ENCODE data around the gene ZP2. TPM values are rescaled to one million over a fixed set of nuclear protein-coding genes. Genes with fewer than 3 reads are reported as not detected.
"Not testable (repeated sequence)": the region's sequence is repeated elsewhere in the genome, so short reads cannot be mapped to it uniquely, and the experiment has no call there.

The ZP2 gene
- total RNA-seq, 2 experiments from 2014 or later, result not detected

GRCh38 chr16:21197112-21197511 lies 14.3 kb downstream of the ZP2 start:
- no TSS peak for BruUV-seq (replicated peaks)
- ChIA-PET POLR2A (interaction anchor here (1.1 kb wide), 1 partner anchor 36 kb away, joined by 3 read pairs; no protein-coding TSS in a partner anchor), CTCF (ENCODE audit: unreplicated experiment) (no interaction called here)
- Histone ChIP-seq H4K20me1 (ENCODE audit: insufficient read depth, low read length) (no peaks in the 10 kb centered on the region), H3K9me2 (ENCODE audit: insufficient read depth, low read length) (no peaks in the 10 kb centered on the region), H3K36me3 (ENCODE audit: insufficient read depth, low read length) (no peaks in the 10 kb centered on the region), H3K4me1 (ENCODE audit: insufficient read depth, low read length, poor library complexity, severe bottlenecking) (no peaks in the 10 kb centered on the region), H2AFZ (ENCODE audit: low read length) (no peak overlapping the region), H3K4me3 (ENCODE audit: low read depth, low read length, poor library complexity, severe bottlenecking) (no peak overlapping the region), H3K9me3 (ENCODE audit: low read length) (no peaks in the 10 kb centered on the region), H3K4me2 (ENCODE audit: low read length) (no peak overlapping the region), H3K79me2 (ENCODE audit: insufficient read depth, low read depth, low read length) (no peaks in the 10 kb centered on the region), H3K27ac (ENCODE audit: low read depth, low read length, poor library complexity, severe bottlenecking) (no peak overlapping the region)
- no peak for DNase-seq (ENCODE audit: low spot score)
- intact Hi-C loops (cut with micrococcal nuclease; ENCODE audit: unreplicated experiment), result no loop called here
- TF ChIP-seq CTCF (conservative IDR thresholded peaks at IDR 0.05; ENCODE audit: low read length), result no peak
- TF ChIP-seq EZH2phosphoT487 (IDR thresholded peaks at IDR 0.05; ENCODE audit: borderline replicate concordance, low read depth, low read length), result no peak

- POLR2A ChIA-PET; intact Hi-C loops (cut with micrococcal nuclease; ENCODE audit: unreplicated experiment); H3K9me3 ChIP-seq (ENCODE audit: low read length); H4K20me1 ChIP-seq (ENCODE audit: insufficient read depth, low read length); H3K4me3 ChIP-seq (ENCODE audit: low read depth, low read length, poor library complexity, severe bottlenecking); DNase-seq (ENCODE audit: low spot score); H2AFZ ChIP-seq (ENCODE audit: low read length); H3K4me2 ChIP-seq (ENCODE audit: low read length); H3K4me1 ChIP-seq (ENCODE audit: insufficient read depth, low read length, poor library complexity, severe bottlenecking); H3K36me3 ChIP-seq (ENCODE audit: insufficient read depth, low read length); H3K27ac ChIP-seq (ENCODE audit: low read depth, low read length, poor library complexity, severe bottlenecking); BruUV-seq (replicated peaks); CTCF ChIA-PET (ENCODE audit: unreplicated experiment); H3K9me2 ChIP-seq (ENCODE audit: insufficient read depth, low read length); H3K79me2 ChIP-seq (ENCODE audit: insufficient read depth, low read depth, low read length): not testable (repeated sequence)
Observed at GRCh38 chr16:21195330-21195729, 16.0 kb downstream of the ZP2 start.

GRCh38 chr16:21194771-21195301 lies 16.5 kb downstream of the ZP2 start:
- ChIA-PET POLR2A (no interaction called here), CTCF (ENCODE audit: unreplicated experiment) (no interaction called here)
- Histone ChIP-seq H3K4me1 (ENCODE audit: insufficient read depth, low read length, poor library complexity, severe bottlenecking) (no peaks in the 10 kb centered on the region), H4K20me1 (ENCODE audit: insufficient read depth, low read length) (no peaks in the 10 kb centered on the region), H2AFZ (ENCODE audit: low read length) (no peak overlapping the region), H3K36me3 (ENCODE audit: insufficient read depth, low read length) (no peaks in the 10 kb centered on the region), H3K4me2 (ENCODE audit: low read length) (no peak overlapping the region), H3K9me3 (ENCODE audit: low read length) (no peaks in the 10 kb centered on the region), H3K9me2 (ENCODE audit: insufficient read depth, low read length) (no peaks in the 10 kb centered on the region), H3K4me3 (ENCODE audit: low read depth, low read length, poor library complexity, severe bottlenecking) (no peak overlapping the region), H3K79me2 (ENCODE audit: insufficient read depth, low read depth, low read length) (no peaks in the 10 kb centered on the region), H3K27ac (ENCODE audit: low read depth, low read length, poor library complexity, severe bottlenecking) (no peak overlapping the region)
- BruUV-seq (replicated peaks), result no TSS peak
- TF ChIP-seq EZH2phosphoT487 (IDR thresholded peaks at IDR 0.05; ENCODE audit: borderline replicate concordance, low read depth, low read length) (no peak), CTCF (conservative IDR thresholded peaks at IDR 0.05; ENCODE audit: low read length) (no peak)
- intact Hi-C loops (cut with micrococcal nuclease; ENCODE audit: unreplicated experiment), result no loop called here
- no peak for DNase-seq (ENCODE audit: low spot score)
